Measurements from ENCODE around the gene CNIH1.

GRCh38 chr14:54453252-54453651 is 12.1 kb upstream of the CNIH1 start:
- TF ChIP-seq CTCF (IDR thresholded peaks at IDR 0.05; ENCODE audit: low read depth, low read length, poor library complexity, severe bottlenecking) (no peak), EZH2phosphoT487 (IDR thresholded peaks at IDR 0.05; ENCODE audit: borderline replicate concordance, low read length) (no peak)

Measured in DOHH2 (cell line).